ENCODE measurements around the gene KCNMA1.

DNA sequence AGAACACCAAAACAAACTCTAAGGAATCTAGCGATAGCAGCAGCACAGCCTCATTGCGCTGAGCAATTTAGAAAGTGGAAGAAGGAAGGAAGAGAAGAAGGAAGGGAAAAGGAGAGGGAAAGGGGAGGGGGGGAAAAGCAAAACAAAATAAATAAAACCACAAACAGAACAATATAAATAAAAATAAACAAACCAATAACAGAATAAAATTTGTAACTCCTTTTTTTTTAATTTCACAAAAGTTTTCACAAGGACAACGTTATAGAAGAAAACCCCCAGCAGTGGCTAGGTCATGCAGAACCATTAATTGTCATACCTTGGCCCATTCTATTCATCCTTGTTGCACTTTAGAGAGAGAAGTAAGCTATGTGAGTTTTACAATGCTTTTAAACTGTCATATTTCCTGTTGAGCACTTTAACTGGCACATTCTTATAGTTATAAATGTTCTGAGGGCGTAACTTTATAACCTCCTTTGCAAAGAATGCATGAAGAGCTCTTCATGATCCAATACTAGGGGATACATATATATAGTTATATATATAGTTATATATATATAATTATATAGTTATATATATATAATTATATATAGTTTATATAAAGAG, 752.8 kb downstream of the KCNMA1 start:
- TF ChIP-seq, protein P1, sequence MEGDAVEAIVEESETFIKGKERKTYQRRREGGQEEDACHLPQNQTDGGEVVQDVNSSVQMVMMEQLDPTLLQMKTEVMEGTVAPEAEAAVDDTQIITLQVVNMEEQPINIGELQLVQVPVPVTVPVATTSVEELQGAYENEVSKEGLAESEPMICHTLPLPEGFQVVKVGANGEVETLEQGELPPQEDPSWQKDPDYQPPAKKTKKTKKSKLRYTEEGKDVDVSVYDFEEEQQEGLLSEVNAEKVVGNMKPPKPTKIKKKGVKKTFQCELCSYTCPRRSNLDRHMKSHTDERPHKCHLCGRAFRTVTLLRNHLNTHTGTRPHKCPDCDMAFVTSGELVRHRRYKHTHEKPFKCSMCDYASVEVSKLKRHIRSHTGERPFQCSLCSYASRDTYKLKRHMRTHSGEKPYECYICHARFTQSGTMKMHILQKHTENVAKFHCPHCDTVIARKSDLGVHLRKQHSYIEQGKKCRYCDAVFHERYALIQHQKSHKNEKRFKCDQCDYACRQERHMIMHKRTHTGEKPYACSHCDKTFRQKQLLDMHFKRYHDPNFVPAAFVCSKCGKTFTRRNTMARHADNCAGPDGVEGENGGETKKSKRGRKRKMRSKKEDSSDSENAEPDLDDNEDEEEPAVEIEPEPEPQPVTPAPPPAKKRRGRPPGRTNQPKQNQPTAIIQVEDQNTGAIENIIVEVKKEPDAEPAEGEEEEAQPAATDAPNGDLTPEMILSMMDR (IDR thresholded peaks at IDR 0.05) = no peak
- TF ChIP-seq POLR2A (IDR thresholded peaks at IDR 0.05) = no peak
- no peak for TF ChIP-seq POLR2AphosphoS5 (IDR thresholded peaks at IDR 0.05)
